22Rv1 (cell line): Measurements from ENCODE around the gene WDR81.
"Not testable (repeated sequence)": the region's sequence is repeated elsewhere in the genome, so short reads cannot be mapped to it uniquely, and the experiment has no call there.

Experiments used
- H3K27ac ChIP-seq: fragments of 450-650 bp; 2 replicates; pipeline ENCODE4 v1.5.1; 2017
- CTCF ChIP-seq: fragments of 450-650 bp; IDR thresholded peaks from 2 replicates; pipeline ENCODE4 v1.5.1; 2017; ENCODE audit warnings: mild to moderate bottlenecking
- ZFX ChIP-seq: fragments of 450-650 bp; IDR thresholded peaks from 2 replicates; pipeline ENCODE4 v1.6.1; 2017; ENCODE audit warnings: antibody characterized with exemption, borderline replicate concordance

WDR81 gene

GRCh38 chr17:1762233-1762900 lies 37.9 kb downstream of the WDR81 start:
- no peak for TF ChIP-seq CTCF
- no peak for TF ChIP-seq ZFX
- no peak overlapping the region for H3K27ac ChIP-seq

DNA sequence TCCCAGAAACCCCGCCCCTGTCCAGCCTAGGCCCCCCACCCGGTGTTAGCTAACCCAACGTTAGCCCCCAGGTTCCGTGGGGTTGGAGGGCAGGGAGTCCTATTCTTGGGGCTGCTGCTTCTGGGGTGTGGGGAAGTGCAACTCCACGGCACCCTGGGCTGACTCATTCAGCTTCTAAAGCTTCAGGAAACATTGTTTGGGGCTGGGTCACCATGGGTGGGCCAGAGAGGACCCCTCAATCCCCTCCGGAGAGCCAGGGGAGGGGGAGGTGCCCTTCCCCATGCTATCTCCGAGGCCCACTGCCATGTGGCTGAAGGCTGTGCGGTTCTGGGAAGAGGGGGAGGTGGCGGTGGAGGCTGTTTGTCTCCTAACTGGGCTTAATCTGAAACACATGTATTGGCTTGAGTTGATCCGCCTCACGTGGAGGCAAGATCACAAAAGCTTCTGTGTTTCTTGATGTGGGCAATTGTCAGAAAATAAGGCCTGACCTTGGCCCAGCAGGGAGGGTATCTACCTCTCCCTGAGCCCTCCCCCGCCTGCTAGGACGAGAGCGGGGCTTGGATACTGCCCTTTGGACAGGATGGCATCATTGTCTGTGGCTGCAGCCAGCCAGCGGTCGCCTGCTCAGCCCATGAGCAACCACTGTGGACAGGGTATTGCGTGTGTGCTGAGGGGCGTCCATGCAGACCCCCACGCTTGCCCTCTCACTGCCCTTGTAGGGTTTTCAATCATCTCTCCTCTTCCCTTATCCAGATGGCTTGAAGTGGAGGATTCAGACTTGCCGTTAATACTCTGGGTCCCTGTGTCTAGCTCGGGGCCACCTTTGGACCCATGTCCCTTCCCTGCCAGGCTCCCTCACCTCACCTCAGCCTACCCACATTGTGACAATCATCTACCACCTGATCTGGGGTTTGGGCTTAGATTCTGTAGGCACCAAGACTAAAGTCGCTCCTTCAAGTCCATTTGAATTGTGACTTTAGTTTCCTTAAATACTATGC lies 38.7 kb downstream of the WDR81 start:
- TF ChIP-seq ZFX: no peak
- no peak for TF ChIP-seq CTCF
- no peak overlapping the region for H3K27ac ChIP-seq

GRCh38 chr17:1764284-1764683 lies 39.8 kb downstream of the WDR81 start:
- TF ChIP-seq CTCF: no peak
- TF ChIP-seq ZFX: no peak
- no peak overlapping the region for H3K27ac ChIP-seq

GRCh38 chr17:1764705-1765104 lies 40.2 kb downstream of the WDR81 start:
- H3K27ac ChIP-seq: not testable (repeated sequence)

- no peak overlapping the region for H3K27ac ChIP-seq
- TF ChIP-seq CTCF: no peak
- no peak for TF ChIP-seq ZFX
Observed at GRCh38 chr17:1765576-1765975, 41.1 kb downstream of the WDR81 start.

DNA sequence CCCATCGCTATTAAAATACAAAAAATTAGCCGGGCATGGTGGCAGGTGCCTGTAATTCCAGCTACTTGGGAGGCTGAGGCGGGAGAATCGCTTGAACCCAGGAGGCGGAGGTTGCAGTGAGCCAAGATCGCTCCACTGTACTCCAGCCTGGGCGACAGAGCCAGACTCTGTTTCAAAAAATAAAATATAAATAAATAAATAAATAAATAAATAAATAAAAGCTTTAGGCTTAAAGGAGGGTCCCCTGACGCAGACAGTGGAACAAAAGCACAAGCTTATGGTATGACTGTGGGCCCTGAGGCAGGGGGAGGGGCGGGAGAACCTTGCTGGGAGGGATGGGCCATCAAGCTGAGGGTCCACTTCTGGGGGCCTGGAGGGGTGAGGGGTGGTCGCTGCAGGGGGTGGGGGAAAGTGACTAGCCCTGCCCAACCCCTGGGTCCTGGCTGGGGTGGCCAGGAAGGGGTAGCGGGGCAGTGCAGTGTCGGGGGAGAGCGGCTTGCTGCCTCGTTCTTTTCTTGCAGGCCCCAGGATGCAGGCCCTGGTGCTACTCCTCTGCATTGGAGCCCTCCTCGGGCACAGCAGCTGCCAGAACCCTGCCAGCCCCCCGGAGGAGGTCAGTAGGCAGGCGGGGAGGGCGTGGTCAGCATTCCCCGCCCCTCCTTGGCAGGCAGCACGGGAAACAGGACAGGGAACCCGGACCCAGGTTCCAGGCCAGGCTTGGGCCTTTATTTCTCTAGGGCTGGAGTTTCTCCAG lies 42.1 kb downstream of the WDR81 start:
- TF ChIP-seq ZFX (no peak), CTCF (no peak)
- no peak overlapping the region for H3K27ac ChIP-seq

DNA sequence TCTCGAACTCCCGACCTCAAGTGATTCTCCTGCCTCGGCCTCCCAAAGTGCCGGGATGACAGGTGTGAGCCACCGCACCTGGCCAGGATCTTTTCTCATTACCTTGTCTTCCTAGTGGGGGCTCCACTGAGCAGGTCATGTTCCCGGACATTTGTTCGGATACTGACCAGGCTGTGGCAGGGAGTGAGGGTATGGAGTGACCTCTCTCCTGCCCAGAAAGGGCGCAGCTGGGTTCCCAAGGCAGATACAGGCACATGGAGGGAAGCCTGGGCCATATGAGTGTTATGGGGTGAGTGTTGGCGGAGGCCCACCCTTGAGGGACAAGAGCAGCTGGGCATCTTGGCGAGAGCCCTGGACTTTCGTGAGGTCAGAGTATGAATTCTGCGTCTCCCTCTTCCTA lies 42.9 kb downstream of the WDR81 start:
- H3K27ac ChIP-seq: no peak overlapping the region

More for the DNA sequence above, 42.9 kb downstream of the WDR81 start:
- TF ChIP-seq ZFX: no peak
- TF ChIP-seq CTCF: peak; percentile 22
